IMR-90 (cell line): ENCODE data around the gene ASB13. TPM values are rescaled to one million over a fixed set of nuclear protein-coding genes. Genes with fewer than 3 reads are reported as not detected.
A peak's percentile ranks its signal among the peaks of the same experiment; 100 is the strongest.

Source experiments
- ATAC-seq: fragments of 200-7000 bp; cut with Tn5 transposase; 2 replicates; pipeline ENCODE4 v1.9.1; 2020; ENCODE audit warnings: low read depth, mild to moderate bottlenecking, moderate library complexity
- BruUV-seq: library from RNA; stranded (reverse); fragments of 400-500 nt; replicated peaks from 2 replicates; lab custom pipeline; 2021; lab: Mats Ljungman, UMichigan
- CTCF ChIA-PET: fragments of 300-600 bp; formaldehyde crosslinking; extraction: SDS; loops from one replicate; lab custom pipeline; 2021; ENCODE audit warnings: antibody characterized with exemption; lab: Yijun Ruan, JAX
- POLR2A ChIA-PET: fragments of 300-600 bp; sonication (Branson Sonifier 250); formaldehyde crosslinking; loops from one replicate; lab custom pipeline; 2022; ENCODE audit warnings: antibody characterized with exemption; ENCODE audit not compliant: unreplicated experiment; lab: Charles Lee
- DNase-seq: peaks from one replicate; pipeline ENCODE4 v3.0.0; 2013
- H2AFZ ChIP-seq: replicated peaks from 2 replicates; pipeline ENCODE3; 2013; ENCODE audit warnings: low read length, mild to moderate bottlenecking; ENCODE audit not compliant: poor library complexity
- H2AK5ac ChIP-seq: 2 replicates; pipeline ENCODE4 v1.6.1; 2013; ENCODE audit warnings: low read depth, low read length, inconsistent platforms
- H2AK9ac ChIP-seq: replicated peaks from 2 replicates; pipeline ENCODE3; 2013; ENCODE audit warnings: mild to moderate bottlenecking, low read depth, low read length, moderate library complexity; ENCODE audit not compliant: poor library complexity
- H2BK120ac ChIP-seq: 2 replicates; pipeline ENCODE4 v1.6.1; 2013; ENCODE audit warnings: low read depth, low read length, inconsistent platforms
- H2BK15ac ChIP-seq: 3 replicates; pipeline ENCODE4 v1.6.1; 2013; ENCODE audit warnings: low read depth, low read length, inconsistent platforms
- H2BK20ac ChIP-seq: 2 replicates; pipeline ENCODE4 v1.6.1; 2013; ENCODE audit warnings: low read depth, mild to moderate bottlenecking, inconsistent platforms, low read length, moderate library complexity
- H2BK5ac ChIP-seq: 2 replicates; pipeline ENCODE4 v1.6.1; 2013; ENCODE audit warnings: mild to moderate bottlenecking, low read depth, low read length, inconsistent platforms; ENCODE audit not compliant: poor library complexity, severe bottlenecking
- H3K14ac ChIP-seq: replicated peaks from 2 replicates; pipeline ENCODE4 v1.6.1; 2013; ENCODE audit warnings: low read depth, low read length, inconsistent platforms
- H3K18ac ChIP-seq: 2 replicates; pipeline ENCODE4 v1.6.1; 2013; ENCODE audit warnings: low read depth, low read length, control low read depth
- H3K23ac ChIP-seq: 2 replicates; pipeline ENCODE4 v1.6.1; 2013; ENCODE audit warnings: low read depth, low read length, inconsistent platforms
- H3K27ac ChIP-seq: 2 replicates; pipeline ENCODE4 v1.5.1; 2013; ENCODE audit warnings: mild to moderate bottlenecking, control low read depth, low read length; ENCODE audit not compliant: insufficient read depth
- H3K27me3 ChIP-seq: 2 replicates; pipeline ENCODE4 v1.6.1; 2013; ENCODE audit warnings: low read length; ENCODE audit not compliant: control insufficient read depth, insufficient read depth
- H3K36me3 ChIP-seq: 2 replicates; pipeline ENCODE4 v1.6.1; 2013; ENCODE audit warnings: low read length, mixed read lengths; ENCODE audit not compliant: control insufficient read depth, insufficient read depth
- H3K4ac ChIP-seq: 2 replicates; pipeline ENCODE4 v1.6.1; 2013; ENCODE audit warnings: low read depth, low read length, inconsistent platforms
- H3K4me1 ChIP-seq: 2 replicates; pipeline ENCODE4 v1.6.1; 2013; ENCODE audit warnings: low read length, mixed read lengths; ENCODE audit not compliant: control insufficient read depth, insufficient read depth
- H3K4me2 ChIP-seq: 2 replicates; pipeline ENCODE4 v1.6.1; 2013; ENCODE audit warnings: low read depth, mild to moderate bottlenecking, control low read depth, low read length, moderate library complexity
- H3K4me3 ChIP-seq: 2 replicates; pipeline ENCODE4 v1.5.1; 2013; ENCODE audit warnings: low read depth, mild to moderate bottlenecking, control low read depth, low read length, moderate library complexity; ENCODE audit not compliant: insufficient read depth
- H3K56ac ChIP-seq: 2 replicates; pipeline ENCODE4 v1.6.1; 2013; ENCODE audit warnings: low read length, inconsistent platforms; ENCODE audit not compliant: insufficient read depth; ENCODE audit errors: extremely low read depth
- H3K79me1 ChIP-seq, 2 experiments: 2 replicates each; pipeline ENCODE4 v1.6.1; 2013; ENCODE audit warnings: low read length in 2 of 2, inconsistent platforms in 1 of 2, low read depth in 1 of 2
- H3K9ac ChIP-seq: 2 replicates; pipeline ENCODE4 v1.6.1; 2013; ENCODE audit warnings: low read depth, low read length, control low read depth
- H3K9me1 ChIP-seq: 2 replicates; pipeline ENCODE4 v1.6.1; 2013; ENCODE audit warnings: low read length, inconsistent platforms; ENCODE audit not compliant: insufficient read depth
- H3K9me3 ChIP-seq: 2 replicates; pipeline ENCODE4 v1.6.1; 2013; ENCODE audit warnings: low read length; ENCODE audit not compliant: control insufficient read depth, insufficient read depth
- H4K20me1 ChIP-seq: 2 replicates; pipeline ENCODE4 v1.6.1; 2013; ENCODE audit warnings: low read length, inconsistent platforms; ENCODE audit not compliant: insufficient read depth
- H4K5ac ChIP-seq: 2 replicates; pipeline ENCODE4 v1.6.1; 2013; ENCODE audit warnings: mild to moderate bottlenecking, low read depth, low read length, control low read depth
- H4K8ac ChIP-seq, 2 experiments: 2 replicates each; pipeline ENCODE4 v1.6.1; 2013; ENCODE audit warnings: low read depth in 2 of 2, low read length in 2 of 2, control low read depth in 1 of 2, inconsistent platforms in 1 of 2
- H4K91ac ChIP-seq: 2 replicates; pipeline ENCODE4 v1.6.1; 2013; ENCODE audit warnings: low read depth, low read length, inconsistent platforms; ENCODE audit not compliant: insufficient read depth
- MAFK ChIP-seq: IDR thresholded peaks from 2 replicates; pipeline ENCODE4 v1.6.1; 2012; ENCODE audit warnings: low read depth, low read length, improper control_type of control experiment
- RFX5 ChIP-seq: IDR thresholded peaks from 2 replicates; pipeline ENCODE4 v1.8.0; 2012; ENCODE audit warnings: low read depth, mild to moderate bottlenecking, low read length, moderate library complexity
- whole genome bisulfite sequencing, 2 experiments: methylation state at CpG; one replicate each; pipeline versions ENCODE4 v1.1.5 to v1.1.7; 2013; ENCODE audit warnings: missing lambda C conversion rate in 2 of 2; ENCODE audit not compliant: insufficient read length in 1 of 2; ENCODE audit errors: extremely low coverage in 2 of 2; 5-methylcytosine and 5-hydroxymethylcytosine counted together
- dilution Hi-C: fragments of 300-500 bp; cut with HindIII; formaldehyde crosslinking; loops from one replicate; pipeline ENCODE4 v1.14.3; 2018; ENCODE audit warnings: low sequenced_read_pairs; ENCODE audit not compliant: unreplicated experiment
- in situ Hi-C: fragments of 300-500 bp; cut with MboI; formaldehyde crosslinking; loops from 3 replicates; pipeline ENCODE4 v1.14.3; 2019; ENCODE audit warnings: low sequenced_read_pairs, inconsistent platforms, mixed read lengths
- intact Hi-C: fragments of 100-400 bp; cut with micrococcal nuclease; formaldehyde crosslinking; loops from 2 replicates; pipeline ENCODE4 v1.10.0; 2022
- polyA plus RNA-seq, 3 experiments: library from polyadenylated mRNA; depleted of rRNA; stranded (reverse); fragments of >200 nt; gene quantifications; 2 replicates each; pipeline ENCODE4 v1.2.3, GENCODE V29; 2012; ENCODE audit warnings: low replicate concordance in 1 of 3
- total RNA-seq: library from RNA; depleted of rRNA; stranded (reverse); fragments of >200 nt; gene quantifications from 2 replicates; pipeline ENCODE4 v1.2.3, GENCODE V29; 2012

ASB13 gene
- total and polyA plus RNA-seq, 2 of the 4 experiments (the other 2 are of a cell fraction), result 4.6 to 6.3 TPM

DNA sequence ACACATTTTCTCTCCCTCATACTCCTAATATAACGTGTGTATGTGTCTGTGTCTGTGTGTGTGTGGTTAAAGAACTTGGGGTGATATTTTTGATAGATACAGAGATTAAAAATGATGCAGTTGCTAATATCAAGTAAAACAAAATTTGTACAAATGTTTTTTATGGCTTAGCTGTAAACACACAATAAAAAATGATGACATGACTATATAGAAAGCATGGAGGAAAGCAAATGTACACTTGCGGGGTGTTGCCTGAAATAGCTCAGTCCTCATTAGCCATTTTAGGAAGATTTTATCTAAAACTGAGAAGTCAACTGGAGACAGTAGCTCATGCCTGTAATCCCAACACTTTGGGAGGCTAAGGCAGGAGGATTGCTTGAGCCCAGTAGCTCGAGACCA lies 12.6 kb upstream of the ASB13 start:
- no peak overlapping the region for H3K14ac ChIP-seq
- H3K79me1 ChIP-seq, result no peaks in the 10 kb centered on the region
- H3K9ac ChIP-seq, result no peak overlapping the region
- H2BK20ac ChIP-seq, result no peak overlapping the region
- H3K56ac ChIP-seq, result no peak overlapping the region
- ChIA-PET CTCF (no interaction called here), POLR2A (no interaction called here)
- H3K9me3 ChIP-seq, result peaks cover 2% of the 10 kb centered on the region; the same call in 1 of the 2 replicates
- no peak overlapping the region for H3K27ac ChIP-seq
- in situ Hi-C loops, result no loop called here
- H4K8ac ChIP-seq, result no peak overlapping the region
- no peak overlapping the region for H4K5ac ChIP-seq
- H2BK5ac ChIP-seq, result no peak overlapping the region
- dilution Hi-C loops, result no loop called here
- DNase-seq (no peak), ATAC-seq (no peak)
- no peak overlapping the region for H3K23ac ChIP-seq
- H2AK9ac ChIP-seq, result no peak overlapping the region
- H3K9me1 ChIP-seq, result no peaks in the 10 kb centered on the region
- no peak overlapping the region for H3K18ac ChIP-seq
- H3K4me3 ChIP-seq, result no peak overlapping the region
- no peak overlapping the region for H4K91ac ChIP-seq
- 100% methylated on average over 1 of the region's 3 CpGs; no CpG with 5 or more reads in 1 of the 2 experiments for WGBS, 2 experiments
- no peak overlapping the region for H2AK5ac ChIP-seq
- H2AFZ ChIP-seq, result no peak overlapping the region
- H3K4ac ChIP-seq, result no peak overlapping the region
- peaks cover 14% of the 10 kb centered on the region; the same call in 1 of the 2 replicates for H3K27me3 ChIP-seq
- no peaks in the 10 kb centered on the region for H3K36me3 ChIP-seq
- H3K4me2 ChIP-seq, result no peak overlapping the region
- TF ChIP-seq RFX5, result no peak
- TF ChIP-seq MAFK, result peak; percentile 61; the same call in 1 of the 2 replicates
- BruUV-seq, result no TSS peak
- intact Hi-C loops, result no loop called here
- no peaks in the 10 kb centered on the region for H3K4me1 ChIP-seq
- H2BK15ac ChIP-seq, result no peak overlapping the region
- H2BK120ac ChIP-seq, result no peak overlapping the region
- no peaks in the 10 kb centered on the region for H4K20me1 ChIP-seq
